Embryonic facial prominence (tissue), 1 donor: ENCODE results near the gene PACSIN2.
A peak's percentile ranks its signal among the peaks of the same experiment; 100 is the strongest.

Experiments used
- DNase-seq: peaks from one replicate; pipeline ENCODE4 v3.0.0-alpha.2; 2016; ENCODE audit errors: extremely low spot score

PACSIN2 gene

GRCh38 chr22:42862045-42862734 lies 152.8 kb downstream of the PACSIN2 start:
- DNase-seq = no peak

- no peak for DNase-seq
These were observed 154.0 kb downstream of the PACSIN2 start for GRCh38 chr22:42860968-42861367.

- DNase-seq = no peak
These were observed 157.0 kb downstream of the PACSIN2 start for GRCh38 chr22:42857845-42858481.

GRCh38 chr22:42856865-42857704 lies 157.9 kb downstream of the PACSIN2 start, which contains the start of gene ARFGAP3:
ARFGAP3 (minus strand) TSS chr22:42857273; CDS start chr22:42857182, 91 bp downstream.
- DNase-seq = peak; percentile 89

GRCh38 chr22:42856179-42856864 lies 158.6 kb downstream of the PACSIN2 start:
- DNase-seq = peak; percentile 8

GRCh38 chr22:42855721-42856120 lies 159.2 kb downstream of the PACSIN2 start:
- DNase-seq = no peak

- DNase-seq = no peak
These were observed 159.7 kb downstream of the PACSIN2 start for GRCh38 chr22:42855211-42855610.

- DNase-seq = no peak
These were observed 165.9 kb downstream of the PACSIN2 start for GRCh38 chr22:42848941-42849550.

- no peak for DNase-seq
These were observed 167.8 kb downstream of the PACSIN2 start for GRCh38 chr22:42847110-42847509.

GRCh38 chr22:42844756-42845155 lies 170.2 kb downstream of the PACSIN2 start:
- DNase-seq = no peak

GRCh38 chr22:42842658-42843370 lies 172.1 kb downstream of the PACSIN2 start:
- DNase-seq = no peak

GRCh38 chr22:42841444-42841843 lies 173.5 kb downstream of the PACSIN2 start:
- DNase-seq = no peak

GRCh38 chr22:42837556-42837955 lies 177.4 kb downstream of the PACSIN2 start:
- DNase-seq = no peak

- no peak for DNase-seq
These were observed 178.9 kb downstream of the PACSIN2 start for GRCh38 chr22:42836026-42836425.

GRCh38 chr22:42834177-42834949 lies 180.6 kb downstream of the PACSIN2 start:
- no peak for DNase-seq

GRCh38 chr22:42833104-42833503 lies 181.8 kb downstream of the PACSIN2 start:
- DNase-seq = no peak

- no peak for DNase-seq
These were observed 183.2 kb downstream of the PACSIN2 start for GRCh38 chr22:42831712-42832111.

- DNase-seq = no peak
These were observed 184.8 kb downstream of the PACSIN2 start for GRCh38 chr22:42830161-42830560.

- DNase-seq = no peak
These were observed 185.6 kb downstream of the PACSIN2 start for GRCh38 chr22:42829302-42829701.

- DNase-seq = no peak
These were observed 189.2 kb downstream of the PACSIN2 start for GRCh38 chr22:42825796-42826195.
